Activated CD4-positive, alpha-beta memory T cell treated with anti-CD3 and anti-CD28 coated beads, Interleukin-2, amount 10 ng/mL, durations not matched to agents 7 days and 5 days (primary cell): ENCODE data around the gene ALPI. TPM values are rescaled to one million over a fixed set of nuclear protein-coding genes. Genes with fewer than 3 reads are reported as not detected.

Experiments used
- CTCF ChIA-PET: fragments of 350-600 bp; sonication (Branson Sonifier 250); formaldehyde crosslinking; loops from one replicate; lab custom pipeline; 2021; ENCODE audit warnings: antibody characterized with exemption, inconsistent platforms; lab: Charles Lee
- POLR2A ChIA-PET: fragments of 350-600 bp; sonication (Branson Sonifier 250); formaldehyde crosslinking; loops from one replicate; lab custom pipeline; 2021; ENCODE audit warnings: antibody characterized with exemption; lab: Charles Lee
- DNase-seq: peaks from one replicate; pipeline ENCODE4 v3.0.0-alpha.2; 2020
- H3K27ac Mint-ChIP-seq: one replicate; pipeline ENCODE4 v1.8.0; 2021; ENCODE audit warnings: mild to moderate bottlenecking, mixed read lengths
- H3K27me3 Mint-ChIP-seq: one replicate; pipeline ENCODE4 v1.8.0; 2021; ENCODE audit warnings: mixed read lengths
- H3K36me3 Mint-ChIP-seq: one replicate; pipeline ENCODE4 v1.8.0; 2021; ENCODE audit warnings: low read depth, mixed read lengths
- H3K4me1 Mint-ChIP-seq: one replicate; pipeline ENCODE4 v1.8.0; 2021; ENCODE audit warnings: mixed read lengths
- H3K4me3 Mint-ChIP-seq: one replicate; pipeline ENCODE4 v1.8.0; 2021; ENCODE audit warnings: mild to moderate bottlenecking, mixed read lengths
- H3K9me3 Mint-ChIP-seq: one replicate; pipeline ENCODE4 v1.8.0; 2021; ENCODE audit warnings: mixed read lengths
- total RNA-seq, 2 experiments: library from RNA; stranded (reverse); gene quantifications; one replicate each; pipeline ENCODE4 v1.2.3, GENCODE V29; 2021

The ALPI gene
- total RNA-seq, 2 experiments from 2014 or later: not detected

- Mint-ChIP-seq H3K9me3 (no peaks in the 10 kb centered on the region), H3K27me3 (peaks cover 34% of the 10 kb centered on the region), H3K36me3 (no peaks in the 10 kb centered on the region), H3K4me3 (no peak overlapping the region), H3K4me1 (peaks cover 8% of the 10 kb centered on the region), H3K27ac (no peak overlapping the region)
- no peak for DNase-seq
- ChIA-PET POLR2A (no interaction called here), CTCF (no interaction called here)
Measured at GRCh38 chr2:232483923-232484627, 28.1 kb downstream of the ALPI start.

- no peak for DNase-seq
- ChIA-PET POLR2A (no interaction called here), CTCF (no interaction called here)
- Mint-ChIP-seq H3K4me3 (no peak overlapping the region), H3K9me3 (no peaks in the 10 kb centered on the region), H3K4me1 (peaks cover 8% of the 10 kb centered on the region), H3K27me3 (peaks cover 40% of the 10 kb centered on the region), H3K27ac (no peak overlapping the region), H3K36me3 (no peaks in the 10 kb centered on the region)
Measured at GRCh38 chr2:232484628-232485347, 28.8 kb downstream of the ALPI start.

GRCh38 chr2:232485348-232485756, 29.4 kb downstream of the ALPI start:
- no peak overlapping the region for H3K27ac Mint-ChIP-seq
- POLR2A ChIA-PET: no interaction called here
- H3K27me3 Mint-ChIP-seq: peaks cover 42% of the 10 kb centered on the region

GRCh38 chr2:232485757-232486557, 30.0 kb downstream of the ALPI start:
- DNase-seq: no peak
- ChIA-PET POLR2A (no interaction called here), CTCF (no interaction called here)
- peaks cover 8% of the 10 kb centered on the region for H3K4me1 Mint-ChIP-seq
- H3K27ac Mint-ChIP-seq: no peak overlapping the region
- H3K36me3 Mint-ChIP-seq: no peaks in the 10 kb centered on the region
- H3K4me3 Mint-ChIP-seq: no peak overlapping the region
- peaks cover 42% of the 10 kb centered on the region for H3K27me3 Mint-ChIP-seq
- H3K9me3 Mint-ChIP-seq: no peaks in the 10 kb centered on the region

More at GRCh38 chr2:232485348-232485756, 29.4 kb downstream of the ALPI start:
- CTCF ChIA-PET: no interaction called here
- Mint-ChIP-seq H3K9me3 (no peaks in the 10 kb centered on the region), H3K36me3 (no peaks in the 10 kb centered on the region), H3K4me1 (peaks cover 8% of the 10 kb centered on the region), H3K4me3 (no peak overlapping the region)
- DNase-seq: no peak

GRCh38 chr2:232486558-232487384, 30.8 kb downstream of the ALPI start:
- no peaks in the 10 kb centered on the region for H3K9me3 Mint-ChIP-seq
- DNase-seq: no peak
- H3K27ac Mint-ChIP-seq: no peak overlapping the region
- H3K4me1 Mint-ChIP-seq: peaks cover 8% of the 10 kb centered on the region
- no peaks in the 10 kb centered on the region for H3K36me3 Mint-ChIP-seq
- H3K27me3 Mint-ChIP-seq: peaks cover 45% of the 10 kb centered on the region
- ChIA-PET CTCF (no interaction called here), POLR2A (no interaction called here)
- H3K4me3 Mint-ChIP-seq: no peak overlapping the region

- H3K9me3 Mint-ChIP-seq: no peaks in the 10 kb centered on the region
- H3K4me3 Mint-ChIP-seq: no peak within 1 kb of the TSS
- DNase-seq: no peak
- peaks cover 8% of the 10 kb centered on the region for H3K4me1 Mint-ChIP-seq
- ChIA-PET POLR2A (no interaction called here), CTCF (no interaction called here)
- H3K36me3 Mint-ChIP-seq: no peaks in the 10 kb centered on the region
- peaks cover 45% of the 10 kb centered on the region for H3K27me3 Mint-ChIP-seq
- H3K27ac Mint-ChIP-seq: no peak within 1 kb of the TSS
Measured at GRCh38 chr2:232487385-232488096, 31.6 kb downstream of the ALPI start, which contains the start of gene ECEL1. Gene ECEL1, minus strand, starts transcription at chr2:232487834. Its CDS starts 1,181 bp downstream, at chr2:232486653.

- ChIA-PET CTCF (no interaction called here), POLR2A (no interaction called here)
- H3K4me3 Mint-ChIP-seq: no peak overlapping the region
- no peak overlapping the region for H3K27ac Mint-ChIP-seq
- H3K4me1 Mint-ChIP-seq: peaks cover 8% of the 10 kb centered on the region
- H3K9me3 Mint-ChIP-seq: no peaks in the 10 kb centered on the region
- H3K27me3 Mint-ChIP-seq: peaks cover 45% of the 10 kb centered on the region
- no peak for DNase-seq
- H3K36me3 Mint-ChIP-seq: no peaks in the 10 kb centered on the region
Measured at GRCh38 chr2:232488097-232488711, 32.3 kb downstream of the ALPI start.

- Mint-ChIP-seq H3K4me3 (no peak overlapping the region), H3K27me3 (peaks cover 46% of the 10 kb centered on the region), H3K9me3 (no peaks in the 10 kb centered on the region), H3K4me1 (peaks cover 8% of the 10 kb centered on the region), H3K36me3 (no peaks in the 10 kb centered on the region), H3K27ac (no peak overlapping the region)
- no peak for DNase-seq
- CTCF ChIA-PET: no interaction called here
- POLR2A ChIA-PET: no interaction called here
Measured at GRCh38 chr2:232488721-232489300, 32.9 kb downstream of the ALPI start.

GRCh38 chr2:232489516-232490220, 33.7 kb downstream of the ALPI start:
- Mint-ChIP-seq H3K36me3 (no peaks in the 10 kb centered on the region), H3K9me3 (no peaks in the 10 kb centered on the region), H3K4me3 (no peak overlapping the region), H3K4me1 (peaks cover 8% of the 10 kb centered on the region), H3K27ac (no peak overlapping the region), H3K27me3 (peaks cover 38% of the 10 kb centered on the region)
- ChIA-PET CTCF (no interaction called here), POLR2A (no interaction called here)
- no peak for DNase-seq

GRCh38 chr2:232490221-232491138, 34.5 kb downstream of the ALPI start:
- DNase-seq: no peak
- H3K36me3 Mint-ChIP-seq: no peaks in the 10 kb centered on the region
- H3K4me1 Mint-ChIP-seq: peaks cover 3% of the 10 kb centered on the region
- peaks cover 30% of the 10 kb centered on the region for H3K27me3 Mint-ChIP-seq
- no peak overlapping the region for H3K4me3 Mint-ChIP-seq
- POLR2A ChIA-PET: no interaction called here
- CTCF ChIA-PET: no interaction called here
- no peaks in the 10 kb centered on the region for H3K9me3 Mint-ChIP-seq
- no peak overlapping the region for H3K27ac Mint-ChIP-seq
